Measurements from ENCODE around the gene VPS13D. TPM values are rescaled to one million over a fixed set of nuclear protein-coding genes. Genes with fewer than 3 reads are reported as not detected.

VPS13D gene
- total and polyA plus RNA-seq, 2 experiments from 2014 or later = 10.7 to 34.9 TPM

DNA sequence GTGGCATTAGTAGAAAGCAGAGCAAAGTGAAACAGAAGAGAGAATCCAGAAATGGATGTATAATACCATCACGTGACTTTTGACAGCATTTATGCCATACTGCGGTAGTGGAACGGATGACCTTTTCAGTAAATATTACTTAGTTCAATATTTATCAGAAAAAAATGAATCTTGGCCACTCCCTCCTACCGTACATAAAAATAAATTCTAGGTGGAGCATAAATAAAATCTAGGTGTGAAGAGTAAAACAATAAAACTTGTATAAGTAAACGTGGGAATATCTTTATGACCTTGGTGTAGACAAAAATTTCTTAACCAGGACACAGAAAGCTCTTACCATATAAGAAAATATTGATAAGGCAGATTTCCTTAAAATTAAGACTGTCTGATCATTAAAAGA is 182.6 kb downstream of the VPS13D start (continued):
- TF ChIP-seq, protein P1, sequence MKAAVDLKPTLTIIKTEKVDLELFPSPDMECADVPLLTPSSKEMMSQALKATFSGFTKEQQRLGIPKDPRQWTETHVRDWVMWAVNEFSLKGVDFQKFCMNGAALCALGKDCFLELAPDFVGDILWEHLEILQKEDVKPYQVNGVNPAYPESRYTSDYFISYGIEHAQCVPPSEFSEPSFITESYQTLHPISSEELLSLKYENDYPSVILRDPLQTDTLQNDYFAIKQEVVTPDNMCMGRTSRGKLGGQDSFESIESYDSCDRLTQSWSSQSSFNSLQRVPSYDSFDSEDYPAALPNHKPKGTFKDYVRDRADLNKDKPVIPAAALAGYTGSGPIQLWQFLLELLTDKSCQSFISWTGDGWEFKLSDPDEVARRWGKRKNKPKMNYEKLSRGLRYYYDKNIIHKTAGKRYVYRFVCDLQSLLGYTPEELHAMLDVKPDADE (IDR thresholded peaks at IDR 0.05) = no peak
- TF ChIP-seq, protein P2, sequence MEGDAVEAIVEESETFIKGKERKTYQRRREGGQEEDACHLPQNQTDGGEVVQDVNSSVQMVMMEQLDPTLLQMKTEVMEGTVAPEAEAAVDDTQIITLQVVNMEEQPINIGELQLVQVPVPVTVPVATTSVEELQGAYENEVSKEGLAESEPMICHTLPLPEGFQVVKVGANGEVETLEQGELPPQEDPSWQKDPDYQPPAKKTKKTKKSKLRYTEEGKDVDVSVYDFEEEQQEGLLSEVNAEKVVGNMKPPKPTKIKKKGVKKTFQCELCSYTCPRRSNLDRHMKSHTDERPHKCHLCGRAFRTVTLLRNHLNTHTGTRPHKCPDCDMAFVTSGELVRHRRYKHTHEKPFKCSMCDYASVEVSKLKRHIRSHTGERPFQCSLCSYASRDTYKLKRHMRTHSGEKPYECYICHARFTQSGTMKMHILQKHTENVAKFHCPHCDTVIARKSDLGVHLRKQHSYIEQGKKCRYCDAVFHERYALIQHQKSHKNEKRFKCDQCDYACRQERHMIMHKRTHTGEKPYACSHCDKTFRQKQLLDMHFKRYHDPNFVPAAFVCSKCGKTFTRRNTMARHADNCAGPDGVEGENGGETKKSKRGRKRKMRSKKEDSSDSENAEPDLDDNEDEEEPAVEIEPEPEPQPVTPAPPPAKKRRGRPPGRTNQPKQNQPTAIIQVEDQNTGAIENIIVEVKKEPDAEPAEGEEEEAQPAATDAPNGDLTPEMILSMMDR (conservative IDR thresholded peaks at IDR 0.05; ENCODE audit: low read depth in 2 of 2) = no peak
- TF ChIP-seq POLR2AphosphoS5 (IDR thresholded peaks at IDR 0.05; ENCODE audit: low read depth) (no peak), JUNB (IDR thresholded peaks at IDR 0.05; ENCODE audit: unreplicated experiment) (no peak), CREB1 (CRISPR knock-in tag; IDR thresholded peaks at IDR 0.05; ENCODE audit: low read depth) (no peak), EZH2 (IDR thresholded peaks at IDR 0.05; ENCODE audit: low read depth, unreplicated experiment) (no peak), ZNF331 (CRISPR knock-in tag; IDR thresholded peaks at IDR 0.05; ENCODE audit: low read depth) (no peak), EZH2phosphoT487 (IDR thresholded peaks at IDR 0.05; ENCODE audit: unreplicated experiment) (no peak), ZNF114 (CRISPR knock-in tag; IDR thresholded peaks at IDR 0.05) (no peak)
- TF ChIP-seq, protein P3, sequence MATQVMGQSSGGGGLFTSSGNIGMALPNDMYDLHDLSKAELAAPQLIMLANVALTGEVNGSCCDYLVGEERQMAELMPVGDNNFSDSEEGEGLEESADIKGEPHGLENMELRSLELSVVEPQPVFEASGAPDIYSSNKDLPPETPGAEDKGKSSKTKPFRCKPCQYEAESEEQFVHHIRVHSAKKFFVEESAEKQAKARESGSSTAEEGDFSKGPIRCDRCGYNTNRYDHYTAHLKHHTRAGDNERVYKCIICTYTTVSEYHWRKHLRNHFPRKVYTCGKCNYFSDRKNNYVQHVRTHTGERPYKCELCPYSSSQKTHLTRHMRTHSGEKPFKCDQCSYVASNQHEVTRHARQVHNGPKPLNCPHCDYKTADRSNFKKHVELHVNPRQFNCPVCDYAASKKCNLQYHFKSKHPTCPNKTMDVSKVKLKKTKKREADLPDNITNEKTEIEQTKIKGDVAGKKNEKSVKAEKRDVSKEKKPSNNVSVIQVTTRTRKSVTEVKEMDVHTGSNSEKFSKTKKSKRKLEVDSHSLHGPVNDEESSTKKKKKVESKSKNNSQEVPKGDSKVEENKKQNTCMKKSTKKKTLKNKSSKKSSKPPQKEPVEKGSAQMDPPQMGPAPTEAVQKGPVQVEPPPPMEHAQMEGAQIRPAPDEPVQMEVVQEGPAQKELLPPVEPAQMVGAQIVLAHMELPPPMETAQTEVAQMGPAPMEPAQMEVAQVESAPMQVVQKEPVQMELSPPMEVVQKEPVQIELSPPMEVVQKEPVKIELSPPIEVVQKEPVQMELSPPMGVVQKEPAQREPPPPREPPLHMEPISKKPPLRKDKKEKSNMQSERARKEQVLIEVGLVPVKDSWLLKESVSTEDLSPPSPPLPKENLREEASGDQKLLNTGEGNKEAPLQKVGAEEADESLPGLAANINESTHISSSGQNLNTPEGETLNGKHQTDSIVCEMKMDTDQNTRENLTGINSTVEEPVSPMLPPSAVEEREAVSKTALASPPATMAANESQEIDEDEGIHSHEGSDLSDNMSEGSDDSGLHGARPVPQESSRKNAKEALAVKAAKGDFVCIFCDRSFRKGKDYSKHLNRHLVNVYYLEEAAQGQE (IDR thresholded peaks at IDR 0.05; ENCODE audit: unreplicated experiment) = no peak

DNA sequence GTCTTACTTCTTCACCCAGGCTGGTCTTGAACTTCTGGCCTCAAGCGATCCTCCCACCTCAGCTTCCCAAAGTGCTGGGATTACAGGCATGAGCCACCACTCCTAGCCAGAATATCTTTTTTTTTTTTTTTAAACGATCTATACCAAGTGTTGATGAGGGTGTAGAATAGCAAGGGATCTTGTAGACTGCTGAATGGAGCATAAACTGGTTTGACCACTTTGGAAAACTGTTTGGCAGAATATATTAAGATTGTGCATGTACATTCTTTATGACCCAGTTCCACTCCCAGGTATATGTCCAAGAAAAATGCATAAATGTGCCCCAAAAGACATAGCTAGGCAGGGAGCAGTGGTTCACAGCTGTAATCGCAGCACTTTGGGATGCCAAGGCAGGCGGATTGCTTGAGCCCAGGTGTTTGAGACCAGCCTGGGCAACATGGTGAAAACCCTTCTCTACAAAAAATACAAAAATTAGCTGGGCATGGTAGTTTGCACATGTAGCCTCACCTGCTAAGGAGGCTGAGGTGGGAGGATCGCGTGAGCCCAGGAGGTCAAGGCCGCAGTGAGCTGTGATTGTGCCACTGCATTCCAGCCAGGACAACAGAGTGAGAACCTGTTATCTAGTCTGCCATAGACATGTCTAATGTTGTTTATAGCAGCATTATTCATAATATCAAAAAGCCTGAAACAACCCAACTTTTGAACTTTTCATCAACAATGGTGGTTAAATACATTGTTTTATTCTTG is 184.0 kb downstream of the VPS13D start:
- H3F3A ChIP-seq (replicated peaks; ENCODE audit: low read depth) = no peaks in the 10 kb centered on the region
- no peak overlapping the region for H3K27ac ChIP-seq (ENCODE audit: low read depth)
- peaks cover 5% of the 10 kb centered on the region; the same call in 1 of the 2 replicates for H3K36me3 ChIP-seq (ENCODE audit: insufficient read depth)
- no peak for DNase-seq (ENCODE audit: low spot score)
- ATAC-seq = no peak
- H3K27me3 ChIP-seq (ENCODE audit: insufficient read depth) = no peaks in the 10 kb centered on the region
- H3K4me3 Mint-ChIP-seq = no peak overlapping the region
- no peaks in the 10 kb centered on the region for H3K9me2 ChIP-seq (ENCODE audit: insufficient read depth)
- H3K4me3 ChIP-seq = no peak overlapping the region
- no peaks in the 10 kb centered on the region for H3K4me1 ChIP-seq (ENCODE audit: insufficient read depth)
- H3K4me1 Mint-ChIP-seq = no peaks in the 10 kb centered on the region
- no peaks in the 10 kb centered on the region for H4K20me1 ChIP-seq (replicated peaks; ENCODE audit: insufficient read depth)
- H3K27ac Mint-ChIP-seq = no peak overlapping the region
- peaks cover 13% of the 10 kb centered on the region for H3K36me3 Mint-ChIP-seq (ENCODE audit: low read depth)
- no peaks in the 10 kb centered on the region for H3K27me3 Mint-ChIP-seq (ENCODE audit: insufficient read depth, low read depth, poor library complexity)
- H3K4me2 ChIP-seq = no peak overlapping the region
- no peaks in the 10 kb centered on the region for H3K79me2 ChIP-seq (replicated peaks; ENCODE audit: insufficient read depth)
- TF ChIP-seq, protein P2 (conservative IDR thresholded peaks at IDR 0.05; ENCODE audit: low read depth in 2 of 2) = no peak
- no peak for TF ChIP-seq NANOG (IDR thresholded peaks at IDR 0.05; ENCODE audit: borderline replicate concordance)
- TF ChIP-seq, protein P3 (IDR thresholded peaks at IDR 0.05; ENCODE audit: unreplicated experiment) = no peak
- TF ChIP-seq, protein P1 (IDR thresholded peaks at IDR 0.05) = no peak
- no peak overlapping the region for H2AFZ ChIP-seq
- peaks cover 8% of the 10 kb centered on the region for H3K9me3 Mint-ChIP-seq

Measured in GM23338 (cell line).